Cardiac fibroblast (primary cell): Measurements from ENCODE around the gene SLC46A1.

ENCODE experiments used
- DNase-seq, 2 donors: peaks; one replicate each; pipeline versions ENCODE4 v3.0.0 to v3.0.0-alpha.2; 2010; ENCODE audit warnings: low read depth in 2 of 2
- H3K4me3 ChIP-seq, 2 donors: replicated peaks in 1 of 2; 1 replicate in 1 of 2; 2 replicates in 1 of 2; pipeline ENCODE4 v1.5.1; 2011; ENCODE audit warnings: low read depth in 2 of 2, low read length in 2 of 2, mild to moderate bottlenecking in 2 of 2, moderate library complexity in 1 of 2
- CTCF ChIP-seq: IDR thresholded peaks from one replicate; pipeline ENCODE4 v1.5.1; 2011; ENCODE audit warnings: low read depth, mild to moderate bottlenecking, low read length, inconsistent platforms

Gene SLC46A1

DNA sequence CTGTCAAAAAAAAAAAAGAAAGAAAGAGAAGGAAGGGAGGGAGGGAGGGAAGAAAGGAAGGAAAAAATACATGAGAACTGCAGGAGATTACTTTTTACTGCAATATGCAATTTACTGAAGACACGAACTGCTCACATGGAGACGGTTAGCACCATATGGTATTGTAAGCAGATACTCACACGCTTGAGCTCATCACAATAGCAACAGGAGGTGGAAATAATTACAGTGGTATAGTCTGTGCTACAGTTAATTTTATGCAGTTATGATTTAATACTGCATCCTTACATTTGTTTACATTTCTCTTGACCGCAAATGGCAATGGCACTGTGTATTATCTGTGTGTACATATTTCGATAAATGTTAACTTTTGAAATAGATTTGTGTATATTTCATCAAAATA is 21.4 kb upstream of the SLC46A1 start:
- no peak for TF ChIP-seq CTCF
- H3K4me3 ChIP-seq = no peak overlapping the region
- DNase-seq = no peak

DNA sequence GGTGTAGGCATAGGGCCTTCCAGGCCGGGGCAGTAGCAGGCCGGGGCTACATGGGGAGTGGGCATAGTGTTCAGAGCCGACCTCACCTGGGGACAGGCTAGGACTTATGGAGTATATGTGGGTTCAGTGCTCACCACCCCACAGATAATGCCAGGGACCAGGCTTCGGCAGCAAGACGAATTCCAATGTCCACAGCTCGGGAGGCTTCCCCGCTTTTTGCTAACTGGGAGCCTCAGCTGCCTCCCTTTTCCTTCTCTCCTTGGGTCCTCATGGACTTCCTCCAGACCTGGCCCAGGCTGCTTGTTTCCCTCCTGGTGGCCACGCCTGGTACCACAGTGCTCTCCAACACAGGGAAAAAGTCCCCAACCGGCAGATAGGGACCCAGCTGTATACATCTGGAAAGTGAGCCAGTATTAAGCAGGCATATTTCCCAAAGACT is 20.1 kb upstream of the SLC46A1 start:
- DNase-seq = peak; percentile 7 to 14
- H3K4me3 ChIP-seq = no peak overlapping the region
- TF ChIP-seq CTCF = peak; percentile 58

- no peak for TF ChIP-seq CTCF
- H3K4me3 ChIP-seq = no peak overlapping the region
- no peak for DNase-seq
Observed at GRCh38 chr17:28425206-28425605, 19.2 kb upstream of the SLC46A1 start.

GRCh38 chr17:28421787-28422305 is 15.8 kb upstream of the SLC46A1 start:
- DNase-seq = no peak
- TF ChIP-seq CTCF = no peak
- H3K4me3 ChIP-seq = no peak overlapping the region

DNA sequence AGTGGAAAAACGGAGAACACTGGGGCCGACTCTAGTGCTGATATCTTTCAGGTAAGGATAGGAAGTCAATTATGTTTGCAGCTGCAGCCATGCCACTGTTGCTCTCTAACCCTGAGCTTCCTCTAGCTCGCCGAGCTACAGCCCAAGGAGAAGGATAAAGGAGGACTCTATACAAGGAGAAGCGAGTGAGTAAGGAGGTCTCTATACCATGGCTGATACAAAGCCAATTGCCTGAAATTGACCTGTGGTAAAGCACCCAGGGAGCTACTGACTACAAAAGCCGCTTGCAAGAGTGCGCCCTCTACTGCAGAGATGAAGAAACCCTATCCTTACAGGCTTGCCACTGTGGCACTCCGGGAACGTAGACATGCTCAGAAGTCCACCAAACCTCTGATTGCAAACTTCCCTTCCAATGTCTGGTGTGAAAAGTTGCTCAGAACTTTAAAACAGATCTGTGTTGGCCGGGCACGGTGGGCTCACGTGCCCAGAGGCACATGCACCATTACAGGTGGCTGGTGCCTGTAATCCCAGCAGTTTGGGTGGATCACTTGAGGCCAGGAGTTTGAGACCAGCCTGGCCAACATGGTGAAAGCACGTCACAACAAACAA is 10.8 kb upstream of the SLC46A1 start:
- H3K4me3 ChIP-seq = no peak overlapping the region
- peak; percentile 73 to 76 for DNase-seq
- peak; percentile 84 for TF ChIP-seq CTCF

- no peak overlapping the region for H3K4me3 ChIP-seq
- no peak for TF ChIP-seq CTCF
- DNase-seq = no peak
Observed at GRCh38 chr17:28415886-28416285, 9.9 kb upstream of the SLC46A1 start.

- TF ChIP-seq CTCF = no peak
- no peak for DNase-seq
- H3K4me3 ChIP-seq = no peak overlapping the region
Observed at GRCh38 chr17:28413804-28414203, 7.8 kb upstream of the SLC46A1 start.
